ENCODE results near the gene NEUROG3. TPM values are rescaled to one million over a fixed set of nuclear protein-coding genes. Genes with fewer than 3 reads are reported as not detected.

The NEUROG3 gene
- total RNA-seq = not detected

GRCh38 chr10:69573056-69573806 is at the start of gene NEUROG3:
Gene NEUROG3 (minus strand): TSS chr10:69573422. CDS start chr10:69573043, 379 bp downstream.

Other genes starting within 250 kb of the NEUROG3 start
- not detected for gene TACR2, start 156.5 kb downstream of the NEUROG3 start, total RNA-seq
- 10 to 100 TPM; 10.5 to 10.7 TPM for gene TSPAN15, start 122.0 kb downstream of the NEUROG3 start, total RNA-seq
- gene FAM241B, start 56.8 kb upstream of the NEUROG3 start, total RNA-seq = 1 to 10 TPM; 5.2 to 6.1 TPM
- gene COL13A1, start 228.5 kb upstream of the NEUROG3 start, total RNA-seq = not detected